ENCODE data around the gene ETDB. TPM values are rescaled to one million over a fixed set of nuclear protein-coding genes. Genes with fewer than 3 reads are reported as not detected.
"Not testable (repeated sequence)": the region's sequence is repeated elsewhere in the genome, so short reads cannot be mapped to it uniquely, and the experiment has no call there.

The ETDB gene
- total RNA-seq, 2 experiments from 2014 or later, result not detected

DNA sequence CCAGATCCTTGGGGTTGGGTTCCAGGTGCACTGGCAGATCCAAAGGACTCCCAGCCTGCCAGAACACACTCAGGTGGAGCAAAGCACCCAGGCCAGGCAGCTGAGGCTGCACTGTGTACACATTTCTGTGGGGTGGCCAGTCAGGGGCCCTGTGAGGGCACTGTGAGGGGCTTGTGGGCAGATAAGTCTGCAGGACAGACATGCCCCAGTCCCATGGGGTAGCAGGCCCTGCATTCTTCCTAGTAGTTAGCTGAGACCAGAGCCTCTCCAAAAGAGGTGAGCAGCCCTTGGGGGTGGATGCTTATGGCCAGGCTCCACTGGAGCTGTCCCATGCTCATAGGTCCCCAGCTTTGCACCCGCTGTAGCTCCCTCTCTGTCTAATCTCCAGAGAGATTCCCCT, 7.6 kb downstream of the ETDB start:
- Mint-ChIP-seq H3K27me3 (peaks cover 21% of the 10 kb centered on the region), H3K4me1 (ENCODE audit: low read depth) (no peaks in the 10 kb centered on the region), H3K4me3 (no peak overlapping the region), H3K27ac (no peak overlapping the region), H3K36me3 (ENCODE audit: low read depth) (no peaks in the 10 kb centered on the region), H3K9me3 (no peaks in the 10 kb centered on the region)
- DNase-seq, result no peak
- ChIA-PET POLR2A (no interaction called here), CTCF (interaction anchor here (1.1 to 1.3 kb wide), 2 partner anchors 73 to 76 kb away, joined by 3 to 9 read pairs; no protein-coding TSS in a partner anchor)
- no peak for ATAC-seq
- intact Hi-C loops (cut with micrococcal nuclease), result no loop called here
- TF ChIP-seq, protein P1, sequence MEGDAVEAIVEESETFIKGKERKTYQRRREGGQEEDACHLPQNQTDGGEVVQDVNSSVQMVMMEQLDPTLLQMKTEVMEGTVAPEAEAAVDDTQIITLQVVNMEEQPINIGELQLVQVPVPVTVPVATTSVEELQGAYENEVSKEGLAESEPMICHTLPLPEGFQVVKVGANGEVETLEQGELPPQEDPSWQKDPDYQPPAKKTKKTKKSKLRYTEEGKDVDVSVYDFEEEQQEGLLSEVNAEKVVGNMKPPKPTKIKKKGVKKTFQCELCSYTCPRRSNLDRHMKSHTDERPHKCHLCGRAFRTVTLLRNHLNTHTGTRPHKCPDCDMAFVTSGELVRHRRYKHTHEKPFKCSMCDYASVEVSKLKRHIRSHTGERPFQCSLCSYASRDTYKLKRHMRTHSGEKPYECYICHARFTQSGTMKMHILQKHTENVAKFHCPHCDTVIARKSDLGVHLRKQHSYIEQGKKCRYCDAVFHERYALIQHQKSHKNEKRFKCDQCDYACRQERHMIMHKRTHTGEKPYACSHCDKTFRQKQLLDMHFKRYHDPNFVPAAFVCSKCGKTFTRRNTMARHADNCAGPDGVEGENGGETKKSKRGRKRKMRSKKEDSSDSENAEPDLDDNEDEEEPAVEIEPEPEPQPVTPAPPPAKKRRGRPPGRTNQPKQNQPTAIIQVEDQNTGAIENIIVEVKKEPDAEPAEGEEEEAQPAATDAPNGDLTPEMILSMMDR (IDR thresholded peaks at IDR 0.05), result no peak

DNA sequence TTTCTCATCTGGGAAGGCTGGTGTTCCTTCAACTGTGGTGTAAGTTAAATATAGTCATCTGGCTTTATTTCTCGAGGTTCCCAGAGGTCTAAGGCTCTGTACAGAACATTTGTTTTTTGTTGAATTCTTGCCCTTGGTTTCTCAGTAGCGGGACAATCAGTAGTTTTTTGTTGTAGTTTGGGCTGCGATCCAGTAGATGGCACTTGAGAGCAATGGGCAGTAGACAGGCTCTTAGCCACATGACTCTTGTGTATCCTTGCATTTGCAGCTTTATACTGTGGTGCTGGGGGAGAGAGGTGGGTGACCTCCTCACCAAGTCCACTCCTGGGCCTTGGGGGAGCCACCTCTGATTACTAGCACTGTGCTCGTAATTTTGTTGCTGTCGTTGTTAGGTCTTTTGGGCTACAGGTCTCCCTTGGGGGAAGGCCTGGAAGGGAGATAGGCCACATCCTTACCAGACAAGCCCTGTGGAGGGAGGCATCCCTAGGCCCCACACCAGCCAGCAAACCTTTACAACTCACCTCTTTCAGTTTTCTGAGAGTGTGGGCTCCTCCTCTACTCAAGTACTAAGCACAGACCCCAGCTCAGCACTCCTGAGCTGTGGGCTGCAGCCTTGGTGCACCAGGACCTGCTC, 8.1 kb downstream of the ETDB start:
- intact Hi-C loops (cut with micrococcal nuclease), result no loop called here
- ATAC-seq (peak; percentile 78), DNase-seq (peak; percentile 45)
- CTCF ChIA-PET, result interaction anchor here (1.1 to 2.1 kb wide), 3 partner anchors 74 to 77 kb away, joined by 3 to 11 read pairs (median 9); no protein-coding TSS in a partner anchor
- no peaks in the 10 kb centered on the region for H3K9me3 Mint-ChIP-seq
- no peaks in the 10 kb centered on the region for H3K36me3 Mint-ChIP-seq (ENCODE audit: low read depth)
- H3K27ac Mint-ChIP-seq, result no peak overlapping the region
- TF ChIP-seq, protein P1 (IDR thresholded peaks at IDR 0.05), result peak; percentile 55
- H3K4me1 Mint-ChIP-seq (ENCODE audit: low read depth), result no peaks in the 10 kb centered on the region
- H3K4me3 Mint-ChIP-seq, result no peak overlapping the region
- H3K27me3 Mint-ChIP-seq, result peaks cover 21% of the 10 kb centered on the region
- POLR2A ChIA-PET, result no interaction called here

DNA sequence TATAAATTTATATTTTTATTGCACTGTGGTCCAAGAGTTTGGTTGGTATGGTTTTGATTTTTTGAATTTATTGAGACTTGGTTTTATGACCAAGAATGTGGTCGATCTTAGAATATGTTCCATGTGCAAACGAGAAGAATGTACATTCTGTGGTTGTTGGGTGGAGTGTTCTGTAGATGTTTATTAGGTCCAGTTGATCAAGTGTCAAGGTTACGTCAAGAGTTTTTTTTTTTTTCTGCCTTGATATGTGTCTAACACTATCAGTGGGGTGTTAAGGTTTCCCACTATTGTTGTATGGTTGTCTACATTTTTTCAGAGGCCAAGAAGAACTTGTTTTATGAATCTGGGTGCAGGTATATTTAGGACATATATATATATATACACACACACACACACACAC, 10.8 kb downstream of the ETDB start:
- intact Hi-C loops (cut with micrococcal nuclease), result no loop called here
- H3K4me3 Mint-ChIP-seq, result no peak overlapping the region
- ATAC-seq, result no peak

DNA sequence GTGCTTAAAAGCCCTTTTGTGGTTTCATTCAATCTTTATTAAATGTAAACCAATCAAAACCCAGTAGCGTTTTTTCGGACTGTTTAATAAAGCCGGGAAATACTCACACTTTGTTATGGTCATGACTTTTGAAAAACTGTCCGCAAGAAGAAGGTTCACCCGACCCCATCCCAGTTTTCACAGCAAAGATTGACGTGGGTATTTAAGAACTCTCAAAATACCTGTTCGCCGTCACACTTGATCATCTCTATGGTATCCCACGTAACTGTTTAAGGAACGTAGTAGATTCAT, 20.9 kb downstream of the ETDB start:
- Mint-ChIP-seq H3K4me1 (ENCODE audit: low read depth) (peaks cover 7% of the 10 kb centered on the region), H3K27me3 (peaks cover 12% of the 10 kb centered on the region), H3K9me3 (no peaks in the 10 kb centered on the region), H3K4me3 (peak overlapping the region; percentile 65), H3K36me3 (ENCODE audit: low read depth) (no peaks in the 10 kb centered on the region), H3K27ac (no peak overlapping the region)
- no peak for ATAC-seq
- TF ChIP-seq, protein P1 (IDR thresholded peaks at IDR 0.05), result no peak
- POLR2A ChIA-PET, result no interaction called here
- intact Hi-C loops (cut with micrococcal nuclease), result no loop called here
- DNase-seq, result no peak
- CTCF ChIA-PET, result no interaction called here

More for the DNA sequence above, 10.8 kb downstream of the ETDB start:
- no peaks in the 10 kb centered on the region for H3K9me3 Mint-ChIP-seq
- peaks cover 22% of the 10 kb centered on the region for H3K27me3 Mint-ChIP-seq
- H3K36me3 Mint-ChIP-seq (ENCODE audit: low read depth), result no peaks in the 10 kb centered on the region
- TF ChIP-seq, protein P1 (IDR thresholded peaks at IDR 0.05), result no peak
- H3K27ac Mint-ChIP-seq, result no peak overlapping the region
- no peak for DNase-seq
- ChIA-PET CTCF (no interaction called here), POLR2A (no interaction called here)
- H3K4me1 Mint-ChIP-seq (ENCODE audit: low read depth), result no peaks in the 10 kb centered on the region

DNA sequence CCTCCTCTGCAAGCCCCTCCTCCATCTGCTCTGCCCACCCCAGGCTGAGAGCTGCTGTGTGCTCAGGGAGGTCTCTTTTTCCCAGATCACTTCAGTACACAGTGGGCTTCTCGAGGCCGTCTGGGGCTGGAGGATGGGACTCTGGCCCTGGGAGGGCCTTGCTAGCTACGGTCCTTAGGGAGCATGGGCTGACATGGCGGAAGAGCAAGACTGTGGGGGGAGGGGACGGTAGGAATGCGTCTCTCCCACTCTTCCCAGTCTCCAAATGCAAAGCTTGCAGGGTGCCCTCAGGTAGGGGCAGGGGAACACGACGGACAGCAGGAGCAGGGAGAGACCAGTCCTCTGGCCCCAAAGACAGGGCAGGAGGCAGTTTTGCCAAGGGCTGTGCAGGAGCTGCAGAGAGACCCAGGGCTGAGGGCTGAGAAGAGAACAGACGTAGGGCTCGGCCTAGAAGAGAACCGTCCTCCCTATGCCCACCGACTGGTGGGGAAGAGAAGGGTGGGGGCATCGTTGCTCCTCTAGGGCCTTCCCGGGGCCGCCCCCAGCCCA, 23.1 kb downstream of the ETDB start:
- DNase-seq; ATAC-seq; H3K36me3 Mint-ChIP-seq (ENCODE audit: low read depth); H3K4me1 Mint-ChIP-seq (ENCODE audit: low read depth); intact Hi-C loops (cut with micrococcal nuclease); H3K9me3 Mint-ChIP-seq; H3K27ac Mint-ChIP-seq; POLR2A ChIA-PET; CTCF ChIA-PET; H3K27me3 Mint-ChIP-seq: not testable (repeated sequence)
- peak overlapping the region; percentile 51 for H3K4me3 Mint-ChIP-seq

Measured in activated CD8-positive, alpha-beta T cell treated with anti-CD3 and anti-CD28 coated beads for 36 hours (primary cell).